PFSK-1 (cell line): ENCODE results near the gene PRKCE.

Source experiments
- FOXP2 ChIP-seq: optimal IDR thresholded peaks from 2 replicates; pipeline ENCODE3; 2011; ENCODE audit warnings: borderline replicate concordance, control low read depth, inconsistent platforms; ENCODE audit not compliant: insufficient read depth; ENCODE audit errors: extremely low read length, extremely low read depth
- POLR2AphosphoS5 ChIP-seq: IDR thresholded peaks from 2 replicates; pipeline ENCODE4 v1.6.1; 2012; ENCODE audit warnings: low read depth, mild to moderate bottlenecking, control low read depth, low read length, moderate library complexity
- SIN3A ChIP-seq: IDR thresholded peaks from 2 replicates; pipeline ENCODE4 v1.6.1; 2012; ENCODE audit warnings: mild to moderate bottlenecking, low read length, moderate library complexity, borderline replicate concordance; ENCODE audit not compliant: insufficient read depth
- TAF1 ChIP-seq: IDR thresholded peaks from 2 replicates; pipeline ENCODE4 v1.6.1; 2012; ENCODE audit warnings: low read length, control low read depth, borderline replicate concordance; ENCODE audit not compliant: insufficient read depth
- TF ChIP-seq, protein P1 (sequence below), 2 experiments: IDR thresholded peaks; 2 replicates each; pipeline versions ENCODE4 v1.6.1 to v1.8.0; 2011 to 2012; ENCODE audit warnings: low read depth in 2 of 2, low read length in 2 of 2, control low read depth in 1 of 2, inconsistent platforms in 1 of 2, mild to moderate bottlenecking in 1 of 2, moderate library complexity in 1 of 2; ENCODE audit not compliant: insufficient read depth in 1 of 2

Gene PRKCE

DNA sequence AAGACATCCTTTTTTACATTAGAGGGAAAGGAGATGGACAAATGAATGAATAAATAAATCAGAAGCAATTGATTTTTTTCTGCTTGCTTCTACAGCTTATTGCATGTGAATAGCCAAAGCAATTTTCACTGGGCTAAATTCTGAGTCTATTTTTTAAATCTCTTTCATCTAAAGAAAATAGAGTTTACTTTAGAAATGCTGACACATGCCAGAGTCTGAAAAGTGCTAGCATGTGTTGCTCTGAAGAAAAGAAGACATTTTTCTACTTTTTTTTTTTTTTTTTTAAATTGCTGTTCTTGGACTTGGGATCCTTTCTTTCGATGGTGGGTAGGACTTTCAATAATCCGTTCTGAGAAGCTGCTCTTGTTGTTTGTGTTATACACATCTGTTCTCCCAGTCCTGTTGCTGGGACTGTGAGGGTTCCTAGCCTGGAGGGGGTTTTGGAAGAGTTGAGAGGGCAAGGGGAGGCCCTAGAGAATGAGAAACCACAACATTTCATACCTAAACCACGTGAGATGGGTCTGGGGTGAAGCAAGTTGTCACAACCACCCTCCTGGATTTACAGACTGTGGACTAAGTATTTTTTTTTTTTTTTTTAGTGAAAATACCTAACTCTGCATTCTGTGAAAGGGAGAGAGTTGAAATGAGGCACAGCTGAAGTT lies 193.5 kb downstream of the PRKCE start:
- TF ChIP-seq, protein P1, sequence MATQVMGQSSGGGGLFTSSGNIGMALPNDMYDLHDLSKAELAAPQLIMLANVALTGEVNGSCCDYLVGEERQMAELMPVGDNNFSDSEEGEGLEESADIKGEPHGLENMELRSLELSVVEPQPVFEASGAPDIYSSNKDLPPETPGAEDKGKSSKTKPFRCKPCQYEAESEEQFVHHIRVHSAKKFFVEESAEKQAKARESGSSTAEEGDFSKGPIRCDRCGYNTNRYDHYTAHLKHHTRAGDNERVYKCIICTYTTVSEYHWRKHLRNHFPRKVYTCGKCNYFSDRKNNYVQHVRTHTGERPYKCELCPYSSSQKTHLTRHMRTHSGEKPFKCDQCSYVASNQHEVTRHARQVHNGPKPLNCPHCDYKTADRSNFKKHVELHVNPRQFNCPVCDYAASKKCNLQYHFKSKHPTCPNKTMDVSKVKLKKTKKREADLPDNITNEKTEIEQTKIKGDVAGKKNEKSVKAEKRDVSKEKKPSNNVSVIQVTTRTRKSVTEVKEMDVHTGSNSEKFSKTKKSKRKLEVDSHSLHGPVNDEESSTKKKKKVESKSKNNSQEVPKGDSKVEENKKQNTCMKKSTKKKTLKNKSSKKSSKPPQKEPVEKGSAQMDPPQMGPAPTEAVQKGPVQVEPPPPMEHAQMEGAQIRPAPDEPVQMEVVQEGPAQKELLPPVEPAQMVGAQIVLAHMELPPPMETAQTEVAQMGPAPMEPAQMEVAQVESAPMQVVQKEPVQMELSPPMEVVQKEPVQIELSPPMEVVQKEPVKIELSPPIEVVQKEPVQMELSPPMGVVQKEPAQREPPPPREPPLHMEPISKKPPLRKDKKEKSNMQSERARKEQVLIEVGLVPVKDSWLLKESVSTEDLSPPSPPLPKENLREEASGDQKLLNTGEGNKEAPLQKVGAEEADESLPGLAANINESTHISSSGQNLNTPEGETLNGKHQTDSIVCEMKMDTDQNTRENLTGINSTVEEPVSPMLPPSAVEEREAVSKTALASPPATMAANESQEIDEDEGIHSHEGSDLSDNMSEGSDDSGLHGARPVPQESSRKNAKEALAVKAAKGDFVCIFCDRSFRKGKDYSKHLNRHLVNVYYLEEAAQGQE (IDR thresholded peaks at IDR 0.05; ENCODE audit: insufficient read depth in 1 of 2, low read depth in 2 of 2, low read length in 2 of 2) = no peak
- TF ChIP-seq TAF1 = no peak
- no peak for TF ChIP-seq FOXP2
- TF ChIP-seq SIN3A = no peak

DNA sequence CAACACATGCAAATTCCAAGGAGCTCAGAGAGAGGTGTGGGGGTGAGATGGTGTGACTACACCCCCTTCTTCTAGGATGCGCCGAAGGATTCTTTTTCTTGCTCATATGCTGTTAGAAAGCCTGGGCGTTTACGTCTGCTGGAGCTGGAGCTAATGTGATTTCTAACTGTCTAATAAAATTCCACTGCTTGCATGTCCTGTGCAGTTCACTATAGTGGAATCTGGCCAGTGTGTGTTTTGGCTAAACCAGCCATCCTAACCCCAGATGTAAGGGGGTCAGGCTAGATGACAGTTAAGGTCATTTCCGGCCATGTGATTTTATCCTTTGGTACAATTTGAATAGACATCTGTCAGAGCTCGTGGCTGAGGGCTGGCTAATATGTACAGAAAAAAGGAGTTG lies 194.1 kb downstream of the PRKCE start:
- TF ChIP-seq FOXP2 = no peak
- TF ChIP-seq TAF1 = no peak
- no peak for TF ChIP-seq POLR2AphosphoS5
- TF ChIP-seq, protein P1 (IDR thresholded peaks at IDR 0.05; ENCODE audit: insufficient read depth in 1 of 2, low read depth in 2 of 2, low read length in 2 of 2) = no peak

DNA sequence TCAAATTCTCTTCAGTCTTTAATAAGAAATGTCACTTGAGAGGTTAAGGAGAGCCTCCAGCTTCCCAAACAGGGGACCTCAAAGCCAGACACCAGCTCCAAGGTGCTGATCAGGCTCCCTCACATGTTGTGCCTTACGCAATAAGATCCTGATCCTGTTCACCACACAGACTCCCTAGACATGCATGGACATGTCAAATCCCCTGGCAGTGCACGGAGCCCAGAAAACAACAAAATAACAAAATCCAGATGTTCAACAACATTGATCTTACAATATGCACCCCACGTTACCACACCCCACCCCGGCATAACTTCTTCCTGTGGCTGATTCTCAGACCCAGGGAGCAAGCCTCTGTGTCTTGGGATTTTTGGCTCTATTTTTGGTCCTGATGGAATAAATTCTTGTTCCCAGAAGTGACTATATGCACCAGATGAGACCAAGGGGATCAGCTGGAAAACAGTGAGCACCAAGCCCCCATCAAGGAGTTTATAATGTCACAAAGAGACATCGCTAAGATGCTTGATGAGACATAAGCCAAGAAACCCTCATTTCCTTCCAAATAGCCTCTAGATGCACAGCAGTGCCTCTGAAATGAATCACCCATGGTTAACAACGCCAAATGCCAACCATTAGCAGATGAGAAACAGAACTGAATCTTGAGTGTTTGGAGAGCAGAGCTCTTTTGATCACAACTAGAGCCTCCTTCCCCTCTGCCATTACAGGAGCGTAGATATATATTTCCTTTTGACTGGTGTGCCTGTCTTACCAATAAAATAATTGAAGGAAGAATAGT lies 198.2 kb downstream of the PRKCE start:
- TF ChIP-seq POLR2AphosphoS5 (no peak), FOXP2 (no peak), SIN3A (no peak), TAF1 (no peak)
- TF ChIP-seq, protein P1 (IDR thresholded peaks at IDR 0.05; ENCODE audit: insufficient read depth in 1 of 2, low read depth in 2 of 2, low read length in 2 of 2) = no peak

DNA sequence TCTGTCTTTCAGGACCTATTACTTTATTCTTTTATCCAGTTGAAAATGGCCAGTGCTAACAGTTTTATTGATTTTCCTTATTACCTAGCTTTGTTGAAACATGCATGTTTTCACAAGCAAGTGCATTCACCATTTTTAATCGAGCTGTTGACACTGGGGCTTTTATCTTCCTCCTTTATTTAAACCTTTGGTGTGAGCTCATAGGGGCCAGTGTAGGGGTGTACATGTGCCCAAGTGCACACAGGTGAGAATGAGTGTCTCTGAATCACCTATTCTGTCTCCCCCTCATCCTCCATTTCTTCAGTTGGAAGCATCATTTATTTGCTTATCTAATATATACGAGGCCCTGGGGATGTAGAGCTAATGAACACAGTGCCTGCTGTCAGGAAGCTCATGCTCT lies 199.1 kb downstream of the PRKCE start:
- TF ChIP-seq, protein P1 (IDR thresholded peaks at IDR 0.05; ENCODE audit: insufficient read depth in 1 of 2, low read depth in 2 of 2, low read length in 2 of 2) = no peak
- TF ChIP-seq TAF1 = no peak
- no peak for TF ChIP-seq FOXP2
- TF ChIP-seq POLR2AphosphoS5 = no peak
- TF ChIP-seq SIN3A = no peak
